Adrenal gland (tissue), 5 donors: ENCODE results near the gene TREH.

Experiments
- CTCF ChIP-seq, 6 experiments: fragments of 450-650 bp in 4 of 6; fragments of 200-600 bp in 2 of 6; sonication (generic) in 1 of 6; IDR thresholded peaks; 1 replicate in 5 of 6; 2 replicates in 1 of 6; pipeline versions ENCODE4 v1.5.1 to v1.8.0; 2016 to 2021; ENCODE audit warnings: antibody characterized with exemption in 6 of 6, mild to moderate bottlenecking in 2 of 6, moderate library complexity in 1 of 6
- POLR2A ChIP-seq, 2 donors: fragments of 450-650 bp; IDR thresholded peaks; one replicate each; pipeline ENCODE4 v1.6.1; 2017; ENCODE audit warnings: antibody characterized with exemption in 2 of 2, mild to moderate bottlenecking in 2 of 2, moderate library complexity in 1 of 2
- donor health status: DM: no; HTN: no; CAD: no.

GRCh38 chr11:118633319-118633690, 46.1 kb downstream of the TREH start:
- TF ChIP-seq CTCF (IDR thresholded peaks at IDR 0.05) (no peak), POLR2A (IDR thresholded peaks at IDR 0.05) (no peak)
